Neural progenitor cell (in vitro differentiated cells): ENCODE data around the gene CBFA2T3.

Experiments
- CTCF ChIP-seq: fragments of 200-600 bp; sonication (generic); IDR thresholded peaks from 2 replicates; pipeline ENCODE4 v1.5.1; 2017; ENCODE audit warnings: antibody characterized with exemption, mild to moderate bottlenecking
- EZH2 ChIP-seq: fragments of 200-600 bp; sonication (generic); IDR thresholded peaks from 2 replicates; pipeline ENCODE4 v1.6.1; 2017; ENCODE audit warnings: antibody characterized with exemption, mild to moderate bottlenecking, moderate library complexity

- TF ChIP-seq CTCF: no peak
- TF ChIP-seq EZH2: no peak
Observed at GRCh38 chr16:88900662-88901052, 76.3 kb downstream of the CBFA2T3 start.
